Measurements from ENCODE around the gene LPP.

- TF ChIP-seq, protein P1, sequence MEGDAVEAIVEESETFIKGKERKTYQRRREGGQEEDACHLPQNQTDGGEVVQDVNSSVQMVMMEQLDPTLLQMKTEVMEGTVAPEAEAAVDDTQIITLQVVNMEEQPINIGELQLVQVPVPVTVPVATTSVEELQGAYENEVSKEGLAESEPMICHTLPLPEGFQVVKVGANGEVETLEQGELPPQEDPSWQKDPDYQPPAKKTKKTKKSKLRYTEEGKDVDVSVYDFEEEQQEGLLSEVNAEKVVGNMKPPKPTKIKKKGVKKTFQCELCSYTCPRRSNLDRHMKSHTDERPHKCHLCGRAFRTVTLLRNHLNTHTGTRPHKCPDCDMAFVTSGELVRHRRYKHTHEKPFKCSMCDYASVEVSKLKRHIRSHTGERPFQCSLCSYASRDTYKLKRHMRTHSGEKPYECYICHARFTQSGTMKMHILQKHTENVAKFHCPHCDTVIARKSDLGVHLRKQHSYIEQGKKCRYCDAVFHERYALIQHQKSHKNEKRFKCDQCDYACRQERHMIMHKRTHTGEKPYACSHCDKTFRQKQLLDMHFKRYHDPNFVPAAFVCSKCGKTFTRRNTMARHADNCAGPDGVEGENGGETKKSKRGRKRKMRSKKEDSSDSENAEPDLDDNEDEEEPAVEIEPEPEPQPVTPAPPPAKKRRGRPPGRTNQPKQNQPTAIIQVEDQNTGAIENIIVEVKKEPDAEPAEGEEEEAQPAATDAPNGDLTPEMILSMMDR (IDR thresholded peaks at IDR 0.05) = no peak
- no peak for TF ChIP-seq POLR2A (IDR thresholded peaks at IDR 0.05)
Measured at GRCh38 chr3:188185717-188186251, 31.8 kb downstream of the LPP start.

All from right lobe of liver (tissue), 4 donors.